ENCODE data around the gene NXPH2. TPM values are rescaled to one million over a fixed set of nuclear protein-coding genes. Genes with fewer than 3 reads are reported as not detected.

The NXPH2 gene
- not detected for polyA plus RNA-seq (2012; ENCODE audit: missing spikeins)

GRCh38 chr2:138779781-138780445 is at the start of gene NXPH2:
Gene NXPH2 (minus strand): TSS chr2:138780390. CDS start chr2:138780241, 149 bp downstream.
- TF ChIP-seq POLR2A (IDR thresholded peaks at IDR 0.05; ENCODE audit: low read depth, low read length) = no peak
- TF ChIP-seq TAF1 (IDR thresholded peaks at IDR 0.05; ENCODE audit: borderline replicate concordance, low read depth, low read length) = no peak
- TF ChIP-seq POLR2AphosphoS5 (IDR thresholded peaks at IDR 0.05; ENCODE audit: low read depth, low read length) = no peak
- DNase-seq (ENCODE audit: insufficient read length) (no peak), FAIRE-seq (no peak)

GRCh38 chr2:138829326-138829919 is 49.2 kb upstream of the NXPH2 start:
- TF ChIP-seq POLR2A (IDR thresholded peaks at IDR 0.05; ENCODE audit: low read depth, low read length) = no peak
- no peak for TF ChIP-seq POLR2AphosphoS5 (IDR thresholded peaks at IDR 0.05; ENCODE audit: low read depth, low read length)
- TF ChIP-seq TAF1 (IDR thresholded peaks at IDR 0.05; ENCODE audit: borderline replicate concordance, low read depth, low read length) = no peak
- FAIRE-seq (no peak), DNase-seq (ENCODE audit: insufficient read length) (no peak)

- FAIRE-seq (peak; percentile 80), DNase-seq (ENCODE audit: insufficient read length) (no peak)
- no peak for TF ChIP-seq POLR2AphosphoS5 (IDR thresholded peaks at IDR 0.05; ENCODE audit: low read depth, low read length)
- no peak for TF ChIP-seq TAF1 (IDR thresholded peaks at IDR 0.05; ENCODE audit: borderline replicate concordance, low read depth, low read length)
- TF ChIP-seq POLR2A (IDR thresholded peaks at IDR 0.05; ENCODE audit: low read depth, low read length) = no peak
These were observed 47.4 kb upstream of the NXPH2 start for GRCh38 chr2:138827426-138828054.

DNA sequence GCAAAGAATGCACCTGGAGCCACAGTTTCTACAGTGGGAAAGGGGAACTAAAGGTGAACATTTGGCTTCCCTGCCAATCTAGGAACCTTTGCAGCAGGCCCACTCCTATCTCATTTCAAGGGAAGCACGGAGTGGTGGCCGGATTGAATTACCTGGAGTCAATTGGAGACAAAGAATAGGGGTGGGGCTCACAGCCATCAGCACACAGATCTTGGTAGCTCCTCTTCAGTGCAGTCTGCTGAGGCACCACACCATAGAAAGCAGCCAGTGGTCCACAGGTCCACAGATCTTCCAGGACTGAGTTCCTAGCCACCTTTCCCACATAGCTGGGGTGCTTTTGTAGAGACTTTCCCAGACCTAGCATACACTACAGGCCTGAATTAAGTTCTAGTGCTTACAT is 43.5 kb upstream of the NXPH2 start:
- DNase-seq (ENCODE audit: insufficient read length) = no peak
- no peak for FAIRE-seq
- TF ChIP-seq POLR2A (IDR thresholded peaks at IDR 0.05; ENCODE audit: low read depth, low read length) (no peak), POLR2AphosphoS5 (IDR thresholded peaks at IDR 0.05; ENCODE audit: low read depth, low read length) (no peak), TAF1 (IDR thresholded peaks at IDR 0.05; ENCODE audit: borderline replicate concordance, low read depth, low read length) (no peak)

DNA sequence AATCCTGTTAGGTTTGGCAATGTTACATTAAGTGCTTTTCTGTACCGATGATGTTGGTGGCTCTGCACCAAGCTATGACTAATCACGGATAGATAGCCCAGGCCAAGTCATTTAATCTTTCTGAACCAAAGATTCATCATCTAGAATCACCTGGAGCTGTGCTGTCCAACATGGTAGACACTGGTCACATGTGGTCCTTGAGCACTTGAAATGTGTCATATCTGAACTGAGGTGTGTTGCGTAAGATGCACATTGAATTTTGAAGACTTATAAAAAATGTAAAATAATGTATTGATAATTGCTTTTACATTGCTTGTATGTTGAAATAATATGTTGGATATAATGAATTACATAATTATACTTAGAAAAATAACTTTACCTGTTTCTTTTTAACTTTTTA is 39.8 kb upstream of the NXPH2 start:
- FAIRE-seq (no peak), DNase-seq (ENCODE audit: insufficient read length) (no peak)
- no peak for TF ChIP-seq TAF1 (IDR thresholded peaks at IDR 0.05; ENCODE audit: borderline replicate concordance, low read depth, low read length)
- TF ChIP-seq POLR2A (IDR thresholded peaks at IDR 0.05; ENCODE audit: low read depth, low read length) = no peak
- no peak for TF ChIP-seq POLR2AphosphoS5 (IDR thresholded peaks at IDR 0.05; ENCODE audit: low read depth, low read length)

DNA sequence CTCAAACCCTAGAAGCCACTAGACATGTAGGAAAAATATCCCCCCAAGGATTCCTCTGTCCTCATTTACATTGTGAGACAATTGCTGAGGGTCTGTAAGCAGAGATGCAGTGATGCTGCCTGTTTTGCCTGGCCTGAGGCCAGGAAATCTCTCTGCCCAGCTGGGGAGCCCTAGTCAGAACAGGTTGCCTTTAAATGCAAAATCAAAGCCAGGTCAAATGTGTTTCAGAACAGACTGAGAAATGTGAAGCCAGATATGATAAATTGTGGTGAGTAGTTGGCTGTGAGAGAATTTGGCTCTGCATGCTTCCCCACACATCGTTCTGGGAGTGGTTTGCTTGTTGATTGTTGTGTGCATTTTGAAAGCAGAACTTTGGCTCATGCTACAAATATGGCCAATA is 38.4 kb upstream of the NXPH2 start:
- TF ChIP-seq POLR2A (IDR thresholded peaks at IDR 0.05; ENCODE audit: low read depth, low read length) (no peak), TAF1 (IDR thresholded peaks at IDR 0.05; ENCODE audit: borderline replicate concordance, low read depth, low read length) (no peak), POLR2AphosphoS5 (IDR thresholded peaks at IDR 0.05; ENCODE audit: low read depth, low read length) (no peak)
- DNase-seq (ENCODE audit: insufficient read length) (no peak), FAIRE-seq (no peak)

GRCh38 chr2:138814123-138814898 is 34.1 kb upstream of the NXPH2 start:
- DNase-seq (ENCODE audit: insufficient read length) = no peak
- TF ChIP-seq POLR2A (IDR thresholded peaks at IDR 0.05; ENCODE audit: low read depth, low read length) = no peak
- no peak for TF ChIP-seq POLR2AphosphoS5 (IDR thresholded peaks at IDR 0.05; ENCODE audit: low read depth, low read length)
- no peak for TF ChIP-seq TAF1 (IDR thresholded peaks at IDR 0.05; ENCODE audit: borderline replicate concordance, low read depth, low read length)
- FAIRE-seq = no peak

DNA sequence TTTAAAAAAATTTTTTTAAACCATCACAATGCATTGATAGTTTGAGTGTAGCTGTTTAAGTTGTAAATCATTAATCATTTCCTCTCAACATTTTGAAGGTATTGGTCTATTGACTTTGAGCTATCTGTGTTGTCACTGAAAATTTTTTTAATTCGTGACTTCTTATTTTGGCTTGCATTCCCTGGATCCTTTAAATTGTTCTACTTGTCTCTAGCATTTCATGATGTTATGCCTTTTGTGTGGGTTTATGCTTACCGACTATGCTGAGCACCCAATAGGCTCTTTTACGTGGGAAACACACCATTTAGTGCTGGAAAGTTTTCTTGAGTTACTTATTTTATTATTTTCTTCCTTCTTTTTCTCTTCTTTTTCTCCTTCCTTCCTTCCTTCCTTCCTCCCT is 31.2 kb upstream of the NXPH2 start:
- DNase-seq (ENCODE audit: insufficient read length) (no peak), FAIRE-seq (no peak)
- TF ChIP-seq POLR2AphosphoS5 (IDR thresholded peaks at IDR 0.05; ENCODE audit: low read depth, low read length) = no peak
- TF ChIP-seq POLR2A (IDR thresholded peaks at IDR 0.05; ENCODE audit: low read depth, low read length) = no peak
- TF ChIP-seq TAF1 (IDR thresholded peaks at IDR 0.05; ENCODE audit: borderline replicate concordance, low read depth, low read length) = no peak

- DNase-seq (ENCODE audit: insufficient read length) = no peak
- no peak for FAIRE-seq
- no peak for TF ChIP-seq POLR2AphosphoS5 (IDR thresholded peaks at IDR 0.05; ENCODE audit: low read depth, low read length)
These were observed 14.5 kb upstream of the NXPH2 start for GRCh38 chr2:138794724-138795123.

- FAIRE-seq (peak; percentile 9), DNase-seq (ENCODE audit: insufficient read length) (no peak)
- TF ChIP-seq POLR2A (IDR thresholded peaks at IDR 0.05; ENCODE audit: low read depth, low read length) = no peak
- no peak for TF ChIP-seq TAF1 (IDR thresholded peaks at IDR 0.05; ENCODE audit: borderline replicate concordance, low read depth, low read length)
- TF ChIP-seq POLR2AphosphoS5 (IDR thresholded peaks at IDR 0.05; ENCODE audit: low read depth, low read length) = no peak
These were observed 7.0 kb upstream of the NXPH2 start for GRCh38 chr2:138787053-138787666.

GRCh38 chr2:138782383-138782782 is 2.2 kb upstream of the NXPH2 start:
- no peak for FAIRE-seq
- no peak for TF ChIP-seq TAF1 (IDR thresholded peaks at IDR 0.05; ENCODE audit: borderline replicate concordance, low read depth, low read length)
- TF ChIP-seq POLR2A (IDR thresholded peaks at IDR 0.05; ENCODE audit: low read depth, low read length) = no peak
- no peak for TF ChIP-seq POLR2AphosphoS5 (IDR thresholded peaks at IDR 0.05; ENCODE audit: low read depth, low read length)

More at GRCh38 chr2:138782383-138782782, 2.2 kb upstream of the NXPH2 start:
- no peak for DNase-seq (ENCODE audit: insufficient read length)
